Fibroblast of skin of right quadriceps (primary cell): ENCODE results near the gene DDX1.

Source experiments
- DNase-seq: peaks from one replicate; pipeline ENCODE4 v3.0.0-alpha.2; 2013

DDX1 gene

GRCh38 chr2:15665067-15665942, 73.6 kb downstream of the DDX1 start:
- no peak for DNase-seq

- no peak for DNase-seq
These were observed 74.3 kb downstream of the DDX1 start for GRCh38 chr2:15665943-15666460.

GRCh38 chr2:15666861-15667808, 75.5 kb downstream of the DDX1 start:
- DNase-seq, result no peak

GRCh38 chr2:15667809-15668556, 76.3 kb downstream of the DDX1 start:
- DNase-seq, result peak; percentile 55

- peak; percentile 47 for DNase-seq
These were observed 77.1 kb downstream of the DDX1 start for GRCh38 chr2:15668611-15669305.

GRCh38 chr2:15669375-15669910, 77.8 kb downstream of the DDX1 start:
- no peak for DNase-seq

GRCh38 chr2:15670469-15670868, 78.8 kb downstream of the DDX1 start:
- no peak for DNase-seq

- DNase-seq, result no peak
These were observed 79.3 kb downstream of the DDX1 start for GRCh38 chr2:15670981-15671380.

GRCh38 chr2:15671409-15671808, 79.7 kb downstream of the DDX1 start:
- DNase-seq, result no peak

- DNase-seq, result no peak
These were observed 80.5 kb downstream of the DDX1 start for GRCh38 chr2:15671842-15672815.

GRCh38 chr2:15672961-15673918, 81.6 kb downstream of the DDX1 start:
- DNase-seq, result no peak

GRCh38 chr2:15673919-15674636, 82.4 kb downstream of the DDX1 start:
- peak; percentile 25 for DNase-seq

- peak; percentile 4 for DNase-seq
These were observed 83.2 kb downstream of the DDX1 start for GRCh38 chr2:15674637-15675455.

- DNase-seq, result peak; percentile 17
These were observed 84.0 kb downstream of the DDX1 start for GRCh38 chr2:15675456-15676195.

- no peak for DNase-seq
These were observed 85.6 kb downstream of the DDX1 start for GRCh38 chr2:15677141-15677843.

GRCh38 chr2:15678346-15678745, 86.7 kb downstream of the DDX1 start:
- no peak for DNase-seq
